Measurements from ENCODE around the gene LDLRAD2. TPM values are rescaled to one million over a fixed set of nuclear protein-coding genes. Genes with fewer than 3 reads are reported as not detected.

The LDLRAD2 gene
- total and polyA plus RNA-seq, 10 of the 15 experiments (the other 5 are each of a cell fraction or from before 2014, with no cell fraction given) = 0.04 to 0.23 (median 0.11) TPM; not detected in 7

DNA sequence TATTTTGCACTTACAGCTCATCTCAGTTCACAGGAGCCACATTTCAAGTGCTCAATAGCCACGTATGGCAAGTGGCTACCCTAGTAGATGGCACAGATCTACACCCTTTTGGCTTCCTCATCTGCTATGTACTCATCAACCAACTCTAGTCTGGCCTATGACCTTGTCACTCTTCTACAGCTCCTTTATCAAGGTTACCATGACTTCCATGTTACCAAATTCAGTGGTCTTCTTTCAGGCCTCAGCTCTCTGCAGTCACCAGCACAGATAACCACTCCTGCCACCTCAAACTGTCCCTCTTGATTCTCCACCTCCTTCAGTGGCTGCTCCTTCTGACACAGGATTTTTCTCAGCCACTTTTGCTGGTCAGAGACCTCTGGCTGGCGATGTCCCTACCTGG lies 17.4 kb upstream of the LDLRAD2 start:
- no peaks in the 10 kb centered on the region for H3K79me2 ChIP-seq (ENCODE audit: control insufficient read depth, insufficient read depth, low read length)
- WGBS (ENCODE audit: insufficient coverage, insufficient replicate concordance, low lambda C conversion rate, missing lambda C conversion rate) = 90% methylated on average over 2 of the region's 2 CpGs

DNA sequence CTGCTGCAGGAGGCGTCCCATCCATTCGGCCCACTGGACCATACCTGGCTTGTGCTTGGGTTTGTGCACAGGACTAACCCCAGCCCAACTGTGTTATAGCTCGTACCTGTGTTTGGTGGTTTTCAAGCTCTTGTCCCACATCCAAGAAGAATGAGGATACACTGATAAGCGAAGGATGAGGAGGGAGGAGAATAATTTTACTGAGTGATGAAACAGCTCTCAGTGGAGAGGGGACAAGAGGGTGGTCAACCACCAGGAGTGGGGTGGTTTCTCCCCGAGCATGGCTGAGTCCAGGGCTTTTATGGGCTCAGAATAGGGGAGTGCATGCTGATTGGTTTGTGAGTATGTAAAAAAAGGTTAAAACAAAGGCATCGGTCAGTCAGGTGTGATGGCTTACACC lies 17.0 kb upstream of the LDLRAD2 start:
- no peak overlapping the region for H3K4me2 ChIP-seq (ENCODE audit: control insufficient read depth, insufficient read depth)
- 81% methylated on average over 6 of the region's 6 CpGs for WGBS (ENCODE audit: insufficient coverage, insufficient replicate concordance, low lambda C conversion rate, missing lambda C conversion rate)
- no peaks in the 10 kb centered on the region for H3K36me3 ChIP-seq (ENCODE audit: control insufficient read depth in 2 of 2, insufficient read depth in 2 of 2, low read length in 1 of 2)
- H3K4me3 ChIP-seq = no peak overlapping the region
- no peak overlapping the region for H3K27ac ChIP-seq (ENCODE audit: control insufficient read depth, insufficient read depth)
- H2AFZ ChIP-seq (ENCODE audit: control insufficient read depth, low read depth, low read length) = no peak overlapping the region
- peaks cover 21% of the 10 kb centered on the region for H3K4me1 ChIP-seq (ENCODE audit: control insufficient read depth, insufficient read depth, low read length)
- no peak for ATAC-seq
- TF ChIP-seq EED (IDR thresholded peaks at IDR 0.05; ENCODE audit: low read depth) (no peak), MTA3 (IDR thresholded peaks at IDR 0.05; ENCODE audit: borderline replicate concordance, low read length) (no peak), RFX5 (IDR thresholded peaks at IDR 0.05; ENCODE audit: low read depth, low read length) (no peak), NR2F1 (conservative IDR thresholded peaks at IDR 0.05) (no peak), TAF1 (IDR thresholded peaks at IDR 0.05; ENCODE audit: borderline replicate concordance, low read depth, low read length) (no peak)
- TF ChIP-seq, protein P1, sequence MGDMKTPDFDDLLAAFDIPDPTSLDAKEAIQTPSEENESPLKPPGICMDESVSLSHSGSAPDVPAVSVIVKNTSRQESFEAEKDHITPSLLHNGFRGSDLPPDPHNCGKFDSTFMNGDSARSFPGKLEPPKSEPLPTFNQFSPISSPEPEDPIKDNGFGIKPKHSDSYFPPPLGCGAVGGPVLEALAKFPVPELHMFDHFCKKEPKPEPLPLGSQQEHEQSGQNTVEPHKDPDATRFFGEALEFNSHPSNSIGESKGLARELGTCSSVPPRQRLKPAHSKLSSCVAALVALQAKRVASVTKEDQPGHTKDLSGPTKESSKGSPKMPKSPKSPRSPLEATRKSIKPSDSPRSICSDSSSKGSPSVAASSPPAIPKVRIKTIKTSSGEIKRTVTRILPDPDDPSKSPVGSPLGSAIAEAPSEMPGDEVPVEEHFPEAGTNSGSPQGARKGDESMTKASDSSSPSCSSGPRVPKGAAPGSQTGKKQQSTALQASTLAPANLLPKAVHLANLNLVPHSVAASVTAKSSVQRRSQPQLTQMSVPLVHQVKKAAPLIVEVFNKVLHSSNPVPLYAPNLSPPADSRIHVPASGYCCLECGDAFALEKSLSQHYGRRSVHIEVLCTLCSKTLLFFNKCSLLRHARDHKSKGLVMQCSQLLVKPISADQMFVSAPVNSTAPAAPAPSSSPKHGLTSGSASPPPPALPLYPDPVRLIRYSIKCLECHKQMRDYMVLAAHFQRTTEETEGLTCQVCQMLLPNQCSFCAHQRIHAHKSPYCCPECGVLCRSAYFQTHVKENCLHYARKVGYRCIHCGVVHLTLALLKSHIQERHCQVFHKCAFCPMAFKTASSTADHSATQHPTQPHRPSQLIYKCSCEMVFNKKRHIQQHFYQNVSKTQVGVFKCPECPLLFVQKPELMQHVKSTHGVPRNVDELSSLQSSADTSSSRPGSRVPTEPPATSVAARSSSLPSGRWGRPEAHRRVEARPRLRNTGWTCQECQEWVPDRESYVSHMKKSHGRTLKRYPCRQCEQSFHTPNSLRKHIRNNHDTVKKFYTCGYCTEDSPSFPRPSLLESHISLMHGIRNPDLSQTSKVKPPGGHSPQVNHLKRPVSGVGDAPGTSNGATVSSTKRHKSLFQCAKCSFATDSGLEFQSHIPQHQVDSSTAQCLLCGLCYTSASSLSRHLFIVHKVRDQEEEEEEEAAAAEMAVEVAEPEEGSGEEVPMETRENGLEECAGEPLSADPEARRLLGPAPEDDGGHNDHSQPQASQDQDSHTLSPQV (IDR thresholded peaks at IDR 0.05) = no peak
- TF ChIP-seq, protein P2, sequence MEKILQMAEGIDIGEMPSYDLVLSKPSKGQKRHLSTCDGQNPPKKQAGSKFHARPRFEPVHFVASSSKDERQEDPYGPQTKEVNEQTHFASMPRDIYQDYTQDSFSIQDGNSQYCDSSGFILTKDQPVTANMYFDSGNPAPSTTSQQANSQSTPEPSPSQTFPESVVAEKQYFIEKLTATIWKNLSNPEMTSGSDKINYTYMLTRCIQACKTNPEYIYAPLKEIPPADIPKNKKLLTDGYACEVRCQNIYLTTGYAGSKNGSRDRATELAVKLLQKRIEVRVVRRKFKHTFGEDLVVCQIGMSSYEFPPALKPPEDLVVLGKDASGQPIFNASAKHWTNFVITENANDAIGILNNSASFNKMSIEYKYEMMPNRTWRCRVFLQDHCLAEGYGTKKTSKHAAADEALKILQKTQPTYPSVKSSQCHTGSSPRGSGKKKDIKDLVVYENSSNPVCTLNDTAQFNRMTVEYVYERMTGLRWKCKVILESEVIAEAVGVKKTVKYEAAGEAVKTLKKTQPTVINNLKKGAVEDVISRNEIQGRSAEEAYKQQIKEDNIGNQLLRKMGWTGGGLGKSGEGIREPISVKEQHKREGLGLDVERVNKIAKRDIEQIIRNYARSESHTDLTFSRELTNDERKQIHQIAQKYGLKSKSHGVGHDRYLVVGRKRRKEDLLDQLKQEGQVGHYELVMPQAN (conservative IDR thresholded peaks at IDR 0.05) = no peak
- SMC1A ChIA-PET (ENCODE audit: uncharacterized antibody, unreplicated experiment) = no interaction called here
- H3K79me2 ChIP-seq (ENCODE audit: control insufficient read depth, insufficient read depth, low read length) = no peaks in the 10 kb centered on the region
- POLR2A ChIA-PET = no interaction called here
- CTCF ChIA-PET = no interaction called here
- no peaks in the 10 kb centered on the region for H3K27me3 ChIP-seq (replicated peaks in 1 of 2; ENCODE audit: control insufficient read depth in 2 of 2, insufficient read depth in 2 of 2, low read length in 1 of 2)
- no peaks in the 10 kb centered on the region for H4K20me1 ChIP-seq (ENCODE audit: control insufficient read depth, insufficient read depth)
- H3K9ac ChIP-seq (ENCODE audit: control insufficient read depth, insufficient read depth, low read length) = no peak overlapping the region
- FAIRE-seq = no peak
- BruUV-seq (replicated peaks) = no TSS peak
- DNase-seq (ENCODE audit: low read depth, low spot score) = no peak
- RAD21 ChIA-PET (ENCODE audit: unreplicated experiment) = no interaction called here
- in situ Hi-C loops (cut with MboI) = loop anchor here (25.0 kb wide), 1 partner anchor 1792 kb away; no protein-coding TSS in a partner anchor
- intact Hi-C loops (cut with micrococcal nuclease; ENCODE audit: unreplicated experiment) = no loop called here
- H3K9me3 ChIP-seq (replicated peaks; ENCODE audit: control insufficient read depth, insufficient read depth, low read length) = peaks cover 10% of the 10 kb centered on the region; the same call in 2 of the 3 replicates

More for the DNA sequence above, 17.4 kb upstream of the LDLRAD2 start:
- no peak for ATAC-seq
- Histone ChIP-seq H3K9me3 (replicated peaks; ENCODE audit: control insufficient read depth, insufficient read depth, low read length) (peaks cover 10% of the 10 kb centered on the region; the same call in 2 of the 3 replicates), H3K4me1 (ENCODE audit: control insufficient read depth, insufficient read depth, low read length) (peaks cover 21% of the 10 kb centered on the region), H3K36me3 (ENCODE audit: control insufficient read depth in 2 of 2, insufficient read depth in 2 of 2, low read length in 1 of 2) (no peaks in the 10 kb centered on the region), H3K27ac (ENCODE audit: control insufficient read depth, insufficient read depth) (no peak overlapping the region), H3K27me3 (replicated peaks in 1 of 2; ENCODE audit: control insufficient read depth in 2 of 2, insufficient read depth in 2 of 2, low read length in 1 of 2) (no peaks in the 10 kb centered on the region), H2AFZ (ENCODE audit: control insufficient read depth, low read depth, low read length) (no peak overlapping the region), H3K4me3 (no peak overlapping the region), H3K9ac (ENCODE audit: control insufficient read depth, insufficient read depth, low read length) (no peak overlapping the region), H4K20me1 (ENCODE audit: control insufficient read depth, insufficient read depth) (no peaks in the 10 kb centered on the region), H3K4me2 (ENCODE audit: control insufficient read depth, insufficient read depth) (no peak overlapping the region)
- intact Hi-C loops (cut with micrococcal nuclease; ENCODE audit: unreplicated experiment) (loop anchor here (5.0 kb wide), 1 partner anchor 73 kb away; no protein-coding TSS in a partner anchor), in situ Hi-C loops (cut with MboI) (loop anchor here (25.0 kb wide), 1 partner anchor 1793 kb away; no protein-coding TSS in a partner anchor)
- no peak for FAIRE-seq
- no peak for DNase-seq (ENCODE audit: low read depth, low spot score)
- no TSS peak for BruUV-seq (replicated peaks)
- ChIA-PET CTCF (no interaction called here), SMC1A (ENCODE audit: uncharacterized antibody, unreplicated experiment) (no interaction called here), RAD21 (ENCODE audit: unreplicated experiment) (no interaction called here), POLR2A (no interaction called here)
- TF ChIP-seq PAX8 (IDR thresholded peaks at IDR 0.05) = no peak

Measured in GM12878 (cell line).